Measurements from ENCODE around the gene NHERF1.

GRCh38 chr17:74770498-74771318 lies 22.3 kb downstream of the NHERF1 start:
- TF ChIP-seq POLR2A (IDR thresholded peaks at IDR 0.05; ENCODE audit: low read depth, low read length) (no peak), CTCF (conservative IDR thresholded peaks at IDR 0.05; ENCODE audit: low read depth, low read length) (peak; percentile 70), NFE2L2 (IDR thresholded peaks at IDR 0.05; ENCODE audit: low read depth, low read length) (no peak), SMC3 (IDR thresholded peaks at IDR 0.05; ENCODE audit: low read depth, low read length) (peak; percentile 62), CHD1 (IDR thresholded peaks at IDR 0.05; ENCODE audit: low read depth, low read length) (no peak), RAD21 (IDR thresholded peaks at IDR 0.05; ENCODE audit: low read length) (peak; percentile 78), USF2 (IDR thresholded peaks at IDR 0.05; ENCODE audit: low read depth, low read length) (no peak), MXI1 (IDR thresholded peaks at IDR 0.05; ENCODE audit: borderline replicate concordance, low read depth, low read length) (no peak), BHLHE40 (IDR thresholded peaks at IDR 0.05; ENCODE audit: low read depth, low read length) (no peak)
